HG03469 (cell line): ENCODE data around the gene TMEM37.

Experiments
- ATAC-seq: cut with Tn5 transposase; IDR thresholded peaks from one replicate; pipeline ENCODE4 v1.9.1; 2021; ENCODE audit warnings: mild to moderate bottlenecking, moderate library complexity, moderate number of reproducible peaks; ENCODE audit not compliant: unreplicated experiment

The TMEM37 gene

GRCh38 chr2:119451336-119452050 is 19.8 kb downstream of the TMEM37 start:
- no peak for ATAC-seq

- ATAC-seq, result no peak
Observed at GRCh38 chr2:119453972-119454593, 22.4 kb downstream of the TMEM37 start.

DNA sequence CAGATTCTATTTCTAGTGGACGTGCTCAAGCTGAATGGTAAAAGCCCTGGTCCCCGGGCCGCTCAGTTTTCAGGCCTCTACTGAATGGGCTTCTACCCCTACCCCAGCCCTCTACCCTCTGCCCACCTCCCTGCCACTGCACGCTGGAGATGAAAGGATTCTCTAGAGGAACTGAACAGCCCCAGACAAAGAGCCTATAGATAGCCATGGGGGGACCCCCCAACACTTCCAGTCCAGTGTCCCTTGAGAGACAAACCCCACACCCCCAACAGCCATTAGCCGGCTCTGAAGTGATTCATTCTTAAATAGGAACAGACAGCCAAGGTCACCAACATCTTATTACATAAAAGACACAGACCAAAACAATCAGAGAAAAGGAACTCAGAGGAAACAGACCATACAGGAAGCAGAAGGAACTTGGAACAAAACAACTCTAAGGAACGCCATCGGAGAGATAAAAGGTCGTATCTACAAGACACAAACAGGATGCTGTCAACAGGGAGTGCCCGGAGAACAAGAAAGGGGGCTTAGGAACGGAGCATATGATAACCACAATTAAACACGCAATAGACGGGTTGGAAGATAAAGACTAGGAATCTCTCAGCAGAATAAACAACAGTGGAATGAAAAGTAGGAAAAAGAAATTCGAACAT is 23.5 kb downstream of the TMEM37 start:
- ATAC-seq, result no peak

GRCh38 chr2:119460076-119460475 is 28.4 kb downstream of the TMEM37 start:
- ATAC-seq, result no peak

GRCh38 chr2:119461811-119462210 is 30.2 kb downstream of the TMEM37 start:
- no peak for ATAC-seq

- no peak for ATAC-seq
Observed at GRCh38 chr2:119462574-119462973, 30.9 kb downstream of the TMEM37 start.

DNA sequence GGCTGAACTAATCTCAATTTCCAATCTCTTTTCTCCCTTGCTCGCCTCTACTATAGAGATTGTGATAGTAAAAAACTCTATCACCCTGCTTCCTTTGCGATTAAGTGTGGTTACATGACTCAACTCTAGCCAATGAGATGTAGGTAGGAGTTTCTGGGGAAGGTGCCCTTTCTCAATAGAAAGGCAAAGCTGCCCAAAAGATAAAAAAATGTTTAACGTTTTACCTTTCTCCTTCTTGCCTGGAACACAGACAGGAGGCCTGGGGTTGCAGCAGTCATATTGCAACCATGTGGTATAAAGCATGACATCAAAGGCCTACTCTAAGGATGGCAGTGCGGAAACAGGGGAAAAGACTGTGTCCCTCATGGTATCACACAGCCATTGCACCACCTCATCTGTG is 31.5 kb downstream of the TMEM37 start:
- no peak for ATAC-seq

DNA sequence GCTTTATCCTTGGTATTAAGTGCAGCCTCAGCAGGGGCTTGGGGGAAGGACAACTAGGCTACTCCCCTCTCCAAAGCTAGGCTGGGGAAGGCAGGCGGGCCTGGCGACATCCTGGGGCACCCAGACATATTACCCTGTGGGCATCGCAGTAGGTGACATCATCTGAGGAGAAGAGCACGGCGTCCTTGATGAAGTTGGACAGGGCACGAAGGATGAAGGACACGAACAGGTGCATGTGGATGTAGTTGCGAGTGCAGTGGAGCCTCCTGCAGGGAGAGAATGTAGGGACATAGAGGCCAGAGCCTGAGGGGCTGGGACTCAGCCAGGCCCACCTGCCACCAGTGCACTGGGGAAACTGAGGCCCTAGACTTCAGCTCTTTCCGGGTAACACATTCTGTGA is 32.3 kb downstream of the TMEM37 start:
- ATAC-seq, result no peak

- no peak for ATAC-seq
Observed at GRCh38 chr2:119464981-119465380, 33.3 kb downstream of the TMEM37 start.

- no peak for ATAC-seq
Observed at GRCh38 chr2:119465687-119466086, 34.0 kb downstream of the TMEM37 start.

DNA sequence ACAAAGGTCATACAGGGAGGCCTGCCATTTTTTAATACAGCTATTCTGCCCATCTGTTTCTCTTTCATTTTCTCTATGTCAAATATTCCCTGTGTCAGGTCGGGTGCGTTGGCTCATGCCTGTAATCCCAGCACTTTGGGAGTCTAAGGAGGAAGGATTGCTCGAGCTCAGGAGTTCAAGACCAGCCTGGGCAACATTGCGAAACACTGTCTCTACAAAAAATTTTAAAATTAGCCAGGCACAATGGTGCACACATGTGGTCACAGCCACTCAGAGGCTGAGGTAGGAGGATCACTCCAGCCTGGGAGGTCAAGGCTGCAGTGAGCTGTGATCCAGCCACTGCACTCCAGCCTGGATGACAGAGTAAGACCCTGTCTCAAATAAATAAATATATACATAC is 34.7 kb downstream of the TMEM37 start:
- ATAC-seq, result no peak

DNA sequence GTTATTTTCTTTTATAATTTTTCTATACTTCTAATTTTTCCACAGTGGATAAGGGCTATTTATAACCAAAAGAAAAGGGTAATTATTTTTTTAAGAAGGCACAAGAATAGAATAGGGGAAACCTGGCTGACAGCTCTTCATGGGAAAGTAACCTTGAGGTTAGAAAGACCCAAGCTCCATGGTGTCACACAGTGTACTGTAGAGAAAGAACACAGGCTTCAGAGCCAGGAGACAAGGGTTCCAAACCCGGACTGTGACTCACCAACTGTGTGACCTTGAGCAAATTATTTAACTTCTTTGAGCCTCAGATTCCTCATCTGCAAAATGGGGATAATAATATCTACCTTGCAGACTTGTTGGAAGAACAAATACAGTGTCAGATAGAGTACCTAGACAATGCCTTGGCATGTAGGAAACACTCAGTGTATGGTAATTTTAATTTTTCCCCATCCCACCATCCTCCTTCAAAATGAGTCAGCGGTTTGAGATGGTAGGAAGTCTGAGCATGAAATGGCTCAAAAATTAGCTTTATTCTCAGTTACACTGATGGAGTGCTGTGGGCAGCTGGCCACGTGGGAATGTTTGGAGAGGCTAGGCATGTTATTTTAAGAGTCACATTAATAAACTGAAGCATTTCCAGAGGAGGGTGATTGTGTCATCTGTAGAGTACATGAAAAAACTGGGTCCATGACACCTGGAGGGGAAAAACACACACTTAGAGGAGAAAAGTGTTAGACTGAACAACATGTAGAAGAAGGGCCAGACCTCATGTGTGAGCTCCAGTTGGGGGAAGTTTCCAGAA is 36.7 kb downstream of the TMEM37 start:
- ATAC-seq, result no peak

DNA sequence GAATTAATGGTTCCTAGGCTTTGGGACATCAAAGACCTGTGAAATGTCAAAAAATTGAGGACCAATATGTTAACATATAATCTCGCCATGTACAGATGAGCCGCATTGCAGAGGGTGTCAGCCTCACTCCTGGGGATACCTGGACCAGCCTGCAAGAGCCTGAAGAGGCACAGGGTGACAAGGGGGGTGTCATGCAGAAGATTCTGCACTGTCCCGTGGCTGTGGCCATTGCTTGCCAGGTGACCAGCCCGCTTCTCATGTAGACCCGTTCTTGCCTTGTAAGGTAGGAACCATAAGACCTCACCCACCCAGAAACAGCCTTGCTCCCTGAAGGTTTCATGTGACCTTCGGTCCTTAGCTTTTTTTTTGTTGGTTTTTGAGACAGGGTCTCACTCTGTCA is 37.5 kb downstream of the TMEM37 start:
- no peak for ATAC-seq

GRCh38 chr2:119469661-119470297 is 38.1 kb downstream of the TMEM37 start:
- ATAC-seq, result no peak

GRCh38 chr2:119472749-119473148 is 41.1 kb downstream of the TMEM37 start:
- no peak for ATAC-seq

DNA sequence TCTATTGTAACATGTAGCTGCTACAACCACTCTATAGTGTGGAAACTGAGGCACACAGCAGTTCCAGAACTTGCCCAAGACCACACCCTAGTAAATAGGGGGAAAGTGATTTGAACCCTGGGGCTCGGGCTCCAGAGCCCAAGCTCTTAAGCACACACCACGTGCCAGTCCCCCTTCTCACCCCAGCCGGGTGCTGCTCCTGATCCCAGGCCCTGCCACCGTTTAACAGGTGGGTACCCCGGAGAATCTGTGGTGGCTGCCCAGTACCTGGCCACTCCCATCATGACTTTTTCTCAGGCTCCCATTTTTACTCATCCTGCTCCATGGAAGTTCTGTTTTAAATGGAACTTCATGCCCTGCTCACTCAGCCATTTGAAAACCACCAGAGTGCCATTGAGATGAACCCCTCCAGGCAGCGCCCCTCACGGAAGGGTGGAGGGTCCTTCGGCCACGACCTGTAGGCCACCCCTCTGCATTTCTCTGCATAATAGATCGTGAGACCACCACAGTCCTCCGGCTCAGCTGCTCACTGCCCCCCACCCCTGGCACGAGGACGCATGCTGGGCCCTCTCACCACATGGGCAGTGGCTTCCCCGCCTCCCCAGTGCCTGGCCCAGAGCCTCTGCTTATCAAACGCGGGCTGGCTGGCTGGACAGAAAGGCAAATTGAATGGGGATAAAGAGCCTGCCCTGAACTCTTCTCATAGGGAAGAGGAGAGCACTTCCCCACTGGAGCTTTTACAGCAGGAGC is 42.1 kb downstream of the TMEM37 start:
- ATAC-seq, result no peak

DNA sequence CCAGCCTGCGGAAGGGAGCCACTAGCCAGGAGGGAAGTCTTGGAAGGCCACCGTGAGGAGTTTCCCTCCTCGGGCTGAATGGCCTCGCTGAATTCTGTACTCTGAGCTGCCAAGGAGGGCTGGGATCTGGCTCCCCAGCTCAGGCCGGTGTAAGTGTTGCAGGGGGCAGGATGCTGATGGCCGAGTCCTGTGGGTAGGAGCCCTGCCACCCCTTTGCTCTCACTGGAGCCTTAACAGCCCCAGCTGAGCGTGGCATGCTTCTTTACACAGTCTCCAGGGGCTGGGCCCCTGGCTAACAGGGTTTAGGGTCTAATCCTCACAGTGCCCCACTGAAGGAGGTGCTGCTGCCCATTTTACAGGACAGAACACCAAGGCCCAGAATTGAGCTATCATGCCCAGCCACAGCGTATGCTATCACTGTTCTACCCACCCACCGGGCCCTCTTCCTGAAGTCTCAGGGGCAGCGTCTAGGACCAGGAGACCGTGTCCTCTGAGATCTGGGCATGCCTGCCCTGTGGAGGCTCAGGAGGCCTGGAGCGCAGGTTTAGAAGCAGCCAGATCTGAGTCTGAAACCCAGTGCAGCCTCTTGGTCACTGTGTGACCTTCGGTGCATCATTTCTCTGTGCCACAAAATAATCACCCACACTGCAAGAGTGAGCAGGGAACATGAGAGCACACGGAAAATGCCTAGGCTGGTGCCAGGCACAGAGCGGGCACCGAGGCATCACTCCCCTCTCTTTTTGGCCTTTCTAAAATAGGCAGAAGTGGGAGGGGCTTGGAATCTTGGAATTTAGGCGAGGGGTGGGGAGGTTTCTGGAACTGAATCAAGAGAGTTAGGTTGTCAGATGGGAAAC is 42.9 kb downstream of the TMEM37 start:
- no peak for ATAC-seq

DNA sequence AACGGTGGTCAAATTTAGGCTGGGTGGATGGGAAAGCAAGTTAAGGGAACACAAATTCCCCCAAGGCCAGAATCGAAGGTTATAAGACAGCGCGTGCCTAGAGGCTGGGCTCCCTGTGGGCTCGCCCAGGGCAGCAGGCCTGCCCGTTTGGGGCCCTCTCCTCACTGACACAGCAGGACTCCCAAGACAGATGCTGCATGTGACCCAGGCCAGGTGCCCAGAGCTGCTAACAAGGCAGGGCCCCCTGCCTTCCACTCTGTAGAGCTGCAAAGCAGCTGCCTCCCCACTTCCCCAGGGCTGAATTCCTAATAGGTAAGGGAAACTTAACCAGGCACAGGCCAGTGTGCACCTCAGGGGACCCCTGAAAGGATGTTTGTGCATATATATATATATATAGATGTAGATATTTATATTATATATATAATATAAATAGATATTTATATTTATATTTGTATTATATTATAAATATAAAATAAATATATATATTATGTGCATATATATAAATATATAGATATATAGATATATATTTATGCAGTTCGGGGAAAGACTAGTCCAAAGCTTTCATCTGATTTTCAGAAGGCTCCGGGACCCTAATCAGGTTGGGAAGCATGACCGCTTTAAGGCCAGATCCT is 43.7 kb downstream of the TMEM37 start:
- ATAC-seq, result no peak

GRCh38 chr2:119475857-119476244 is 44.2 kb downstream of the TMEM37 start:
- no peak for ATAC-seq
